Spleen (tissue), 7 donors: ENCODE results near the gene TNFAIP8.

Source experiments
- POLR2A ChIP-seq, 3 donors: fragments of 450-650 bp; IDR thresholded peaks; one replicate each; pipeline ENCODE4 v1.5.1; 2017; ENCODE audit warnings: antibody characterized with exemption in 3 of 3, mild to moderate bottlenecking in 1 of 3
- TF ChIP-seq, protein P1 (sequence below), 11 experiments: fragments of 200-600 bp in 7 of 11; fragments of 450-650 bp in 4 of 11; sonication (generic) in 4 of 11; IDR thresholded peaks in 8 of 11; conservative IDR thresholded peaks in 3 of 11; 1 replicate in 7 of 11; 2 replicates in 4 of 11; pipeline versions ENCODE4 v1.4.0 to v1.8.0; 2016 to 2021; ENCODE audit warnings: antibody characterized with exemption in 11 of 11, inconsistent platforms in 4 of 11, mild to moderate bottlenecking in 1 of 11
- donor health status: DM: no; HTN: no; CAD: no; lungs with moderate emphysema.
- donor health status: DM: no; HTN: no; CAD: no.
- donor health status: DM: no; HTN: no; CAD: no.

DNA sequence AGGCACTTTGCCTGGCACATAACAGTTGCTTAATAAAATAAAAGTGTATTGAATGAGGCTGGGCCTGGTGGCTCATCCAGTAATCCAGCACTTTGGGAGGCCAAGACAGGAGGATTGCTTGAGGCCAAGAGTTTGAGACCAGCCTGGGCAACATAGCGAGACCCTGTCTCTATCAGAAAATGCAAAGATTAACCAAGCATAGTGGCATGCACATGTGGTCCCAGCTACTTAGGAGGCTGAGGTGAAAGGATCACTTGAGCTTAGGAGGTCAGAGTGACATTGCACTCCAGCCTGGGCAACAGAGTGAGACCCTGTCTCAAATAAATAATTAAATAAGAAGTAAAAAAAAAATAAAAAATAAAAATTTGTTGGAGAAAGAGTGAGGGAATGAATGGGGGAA, 21.2 kb downstream of the TNFAIP8 start:
- TF ChIP-seq, protein P1, sequence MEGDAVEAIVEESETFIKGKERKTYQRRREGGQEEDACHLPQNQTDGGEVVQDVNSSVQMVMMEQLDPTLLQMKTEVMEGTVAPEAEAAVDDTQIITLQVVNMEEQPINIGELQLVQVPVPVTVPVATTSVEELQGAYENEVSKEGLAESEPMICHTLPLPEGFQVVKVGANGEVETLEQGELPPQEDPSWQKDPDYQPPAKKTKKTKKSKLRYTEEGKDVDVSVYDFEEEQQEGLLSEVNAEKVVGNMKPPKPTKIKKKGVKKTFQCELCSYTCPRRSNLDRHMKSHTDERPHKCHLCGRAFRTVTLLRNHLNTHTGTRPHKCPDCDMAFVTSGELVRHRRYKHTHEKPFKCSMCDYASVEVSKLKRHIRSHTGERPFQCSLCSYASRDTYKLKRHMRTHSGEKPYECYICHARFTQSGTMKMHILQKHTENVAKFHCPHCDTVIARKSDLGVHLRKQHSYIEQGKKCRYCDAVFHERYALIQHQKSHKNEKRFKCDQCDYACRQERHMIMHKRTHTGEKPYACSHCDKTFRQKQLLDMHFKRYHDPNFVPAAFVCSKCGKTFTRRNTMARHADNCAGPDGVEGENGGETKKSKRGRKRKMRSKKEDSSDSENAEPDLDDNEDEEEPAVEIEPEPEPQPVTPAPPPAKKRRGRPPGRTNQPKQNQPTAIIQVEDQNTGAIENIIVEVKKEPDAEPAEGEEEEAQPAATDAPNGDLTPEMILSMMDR (IDR thresholded peaks at IDR 0.05 in 8 of 11, conservative IDR thresholded peaks at IDR 0.05 in 3 of 11), result no peak
- TF ChIP-seq POLR2A (IDR thresholded peaks at IDR 0.05), result no peak
